Peyer's patch (tissue), 4 donors: ENCODE data around the gene KLHL17. TPM values are rescaled to one million over a fixed set of nuclear protein-coding genes. Genes with fewer than 3 reads are reported as not detected.

Experiments
- DNase-seq, 3 donors: peaks; one replicate each; pipeline ENCODE4 v3.0.0-alpha.2; 2017 to 2019
- H3K27ac ChIP-seq, 4 donors: fragments of 200-600 bp; sonication (generic); one replicate each; pipeline ENCODE4 v1.5.1; 2016 to 2019
- H3K27me3 ChIP-seq, 2 donors: fragments of 200-600 bp; sonication (generic); one replicate each; pipeline ENCODE4 v1.5.1; 2019
- H3K36me3 ChIP-seq, 3 donors: fragments of 200-600 bp; sonication (generic); one replicate each; pipeline ENCODE4 v1.5.1; 2016 to 2019
- H3K4me1 ChIP-seq, 4 donors: fragments of 200-600 bp; sonication (generic); one replicate each; pipeline ENCODE4 v1.5.1; 2016 to 2019
- H3K4me3 ChIP-seq, 4 donors: fragments of 200-600 bp; sonication (generic); 1 replicate in 3 of 4; 2 replicates in 1 of 4; pipeline ENCODE4 v1.5.1; 2016 to 2019; ENCODE audit warnings: mild to moderate bottlenecking in 1 of 4
- H3K9me3 ChIP-seq, 4 donors: fragments of 200-600 bp; sonication (generic); one replicate each; pipeline ENCODE4 v1.5.1; 2016 to 2019; ENCODE audit warnings: mild to moderate bottlenecking in 1 of 4
- POLR2A ChIP-seq, 2 donors: fragments of 450-650 bp; IDR thresholded peaks; one replicate each; pipeline ENCODE4 v1.5.1; 2017; ENCODE audit warnings: antibody characterized with exemption in 2 of 2, mild to moderate bottlenecking in 2 of 2, moderate library complexity in 2 of 2
- total RNA-seq, 4 donors: library from RNA; depleted of rRNA; stranded (reverse); fragments of >200 nt; gene quantifications; one replicate each; pipeline ENCODE4 v1.1.0, GENCODE V29; 2016
- TF ChIP-seq, protein P1 (sequence below), 6 experiments: fragments of 450-650 bp in 4 of 6; fragments of 200-600 bp in 2 of 6; sonication (generic) in 1 of 6; IDR thresholded peaks; one replicate each; pipeline ENCODE4 v1.5.1; 2017 to 2019; ENCODE audit warnings: antibody characterized with exemption in 6 of 6, mild to moderate bottlenecking in 3 of 6, moderate library complexity in 1 of 6

The KLHL17 gene
- total RNA-seq, 4 donors from 2014 or later, result 14.9 to 17.0 (median 15.8) TPM

GRCh38 chr1:916173-917075, 44.0 kb upstream of the KLHL17 start:
- H3K36me3 ChIP-seq, result no peaks in the 10 kb centered on the region
- no peaks in the 10 kb centered on the region for H3K9me3 ChIP-seq
- no peak overlapping the region for H3K4me3 ChIP-seq
- TF ChIP-seq, protein P1, sequence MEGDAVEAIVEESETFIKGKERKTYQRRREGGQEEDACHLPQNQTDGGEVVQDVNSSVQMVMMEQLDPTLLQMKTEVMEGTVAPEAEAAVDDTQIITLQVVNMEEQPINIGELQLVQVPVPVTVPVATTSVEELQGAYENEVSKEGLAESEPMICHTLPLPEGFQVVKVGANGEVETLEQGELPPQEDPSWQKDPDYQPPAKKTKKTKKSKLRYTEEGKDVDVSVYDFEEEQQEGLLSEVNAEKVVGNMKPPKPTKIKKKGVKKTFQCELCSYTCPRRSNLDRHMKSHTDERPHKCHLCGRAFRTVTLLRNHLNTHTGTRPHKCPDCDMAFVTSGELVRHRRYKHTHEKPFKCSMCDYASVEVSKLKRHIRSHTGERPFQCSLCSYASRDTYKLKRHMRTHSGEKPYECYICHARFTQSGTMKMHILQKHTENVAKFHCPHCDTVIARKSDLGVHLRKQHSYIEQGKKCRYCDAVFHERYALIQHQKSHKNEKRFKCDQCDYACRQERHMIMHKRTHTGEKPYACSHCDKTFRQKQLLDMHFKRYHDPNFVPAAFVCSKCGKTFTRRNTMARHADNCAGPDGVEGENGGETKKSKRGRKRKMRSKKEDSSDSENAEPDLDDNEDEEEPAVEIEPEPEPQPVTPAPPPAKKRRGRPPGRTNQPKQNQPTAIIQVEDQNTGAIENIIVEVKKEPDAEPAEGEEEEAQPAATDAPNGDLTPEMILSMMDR (IDR thresholded peaks at IDR 0.05), result no peak
- TF ChIP-seq POLR2A (IDR thresholded peaks at IDR 0.05), result no peak
- no peak overlapping the region for H3K27ac ChIP-seq
- no peak for DNase-seq
- H3K27me3 ChIP-seq, result peaks cover 0 to 36% of the 10 kb centered on the region in 2 donors
- H3K4me1 ChIP-seq, result peaks cover 0 to 39% (median 6%) of the 10 kb centered on the region in 4 donors

GRCh38 chr1:917076-917459, 43.3 kb upstream of the KLHL17 start:
- Histone ChIP-seq H3K27ac (no peak overlapping the region), H3K36me3 (no peaks in the 10 kb centered on the region), H3K4me1 (peaks cover 0 to 38% (median 6%) of the 10 kb centered on the region in 4 donors), H3K27me3 (peaks cover 0 to 37% of the 10 kb centered on the region in 2 donors), H3K9me3 (no peaks in the 10 kb centered on the region), H3K4me3 (no peak overlapping the region)
- TF ChIP-seq POLR2A (IDR thresholded peaks at IDR 0.05), result no peak
- TF ChIP-seq, protein P1 (IDR thresholded peaks at IDR 0.05), result no peak
- DNase-seq, result no peak

DNA sequence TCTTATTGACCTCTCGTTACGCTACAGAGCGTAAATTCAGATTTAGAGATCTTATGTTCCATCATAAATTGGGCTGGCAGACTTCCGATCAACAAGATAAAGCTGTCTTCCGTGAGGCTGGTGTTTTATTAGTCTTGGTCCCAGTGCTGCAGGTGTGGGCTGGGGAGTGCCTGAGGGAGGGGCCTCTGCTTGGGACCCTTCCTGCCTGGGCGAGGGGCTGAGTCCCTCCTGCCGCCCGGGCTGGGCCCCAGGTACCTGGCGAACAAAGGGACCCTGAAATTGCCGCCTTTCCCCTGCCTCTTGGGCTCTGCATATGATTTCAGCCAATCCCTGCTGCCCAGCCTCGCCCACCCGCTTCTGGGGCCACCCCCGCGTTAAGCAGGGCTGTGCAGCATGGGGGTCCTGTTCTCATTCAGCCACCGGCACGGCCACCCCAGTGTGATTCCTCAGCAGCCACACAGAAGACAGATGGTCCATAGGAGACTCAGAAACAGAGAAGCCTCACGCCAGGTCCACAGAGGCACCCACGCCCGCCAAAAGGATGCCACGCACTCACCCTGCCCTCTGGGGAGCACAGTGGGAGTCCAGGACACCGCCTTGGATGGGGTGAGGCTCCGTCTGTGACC, 42.8 kb upstream of the KLHL17 start:
- Histone ChIP-seq H3K4me1 (peaks cover 0 to 36% (median 6%) of the 10 kb centered on the region in 4 donors), H3K4me3 (no peak overlapping the region), H3K27ac (no peak overlapping the region), H3K36me3 (no peaks in the 10 kb centered on the region), H3K9me3 (no peaks in the 10 kb centered on the region), H3K27me3 (peaks cover 0 to 37% of the 10 kb centered on the region in 2 donors)
- no peak for DNase-seq
- TF ChIP-seq, protein P1 (IDR thresholded peaks at IDR 0.05), result no peak
- no peak for TF ChIP-seq POLR2A (IDR thresholded peaks at IDR 0.05)

GRCh38 chr1:918353-918752, 42.0 kb upstream of the KLHL17 start:
- Histone ChIP-seq H3K27ac (no peak overlapping the region), H3K9me3 (no peaks in the 10 kb centered on the region), H3K36me3 (no peaks in the 10 kb centered on the region), H3K4me3 (no peak overlapping the region), H3K27me3 (peaks cover 0 to 45% of the 10 kb centered on the region in 2 donors), H3K4me1 (peaks cover 0 to 42% (median 10%) of the 10 kb centered on the region in 4 donors)
- DNase-seq, result no peak
- TF ChIP-seq, protein P1 (IDR thresholded peaks at IDR 0.05), result no peak
- no peak for TF ChIP-seq POLR2A (IDR thresholded peaks at IDR 0.05)

- Histone ChIP-seq H3K9me3 (no peaks in the 10 kb centered on the region), H3K4me3 (no peak overlapping the region), H3K27ac (no peak overlapping the region), H3K36me3 (no peaks in the 10 kb centered on the region), H3K4me1 (peaks cover 0 to 47% (median 14%) of the 10 kb centered on the region in 4 donors), H3K27me3 (peaks cover 0 to 48% of the 10 kb centered on the region in 2 donors)
- DNase-seq, result no peak
- TF ChIP-seq, protein P1 (IDR thresholded peaks at IDR 0.05), result no peak
- TF ChIP-seq POLR2A (IDR thresholded peaks at IDR 0.05), result no peak
Observed at GRCh38 chr1:918843-919242, 41.5 kb upstream of the KLHL17 start.
